Body of pancreas (tissue), 4 donors: ENCODE results near the gene ZNF536. TPM values are rescaled to one million over a fixed set of nuclear protein-coding genes. Genes with fewer than 3 reads are reported as not detected.

ENCODE experiments used
- ATAC-seq: fragments of 150-250 bp; one replicate; pipeline ENCODE4 v1.9.1; 2016
- DNase-seq, 4 donors: peaks; one replicate each; pipeline ENCODE4 v3.0.0-alpha.2; 2019
- H3K27ac ChIP-seq, 4 donors: fragments of 200-600 bp; sonication (generic); 1 replicate in 3 of 4; 2 replicates in 1 of 4; pipeline versions ENCODE4 v1.5.1 to v1.6.1; 2016 to 2019; ENCODE audit warnings: mild to moderate bottlenecking in 1 of 4, mixed read lengths in 1 of 4, moderate library complexity in 1 of 4
- H3K27me3 ChIP-seq, 2 donors: fragments of 200-600 bp; sonication (generic); one replicate each; pipeline ENCODE4 v1.6.0; 2016; ENCODE audit warnings: mild to moderate bottlenecking in 1 of 2
- H3K36me3 ChIP-seq, 2 donors: fragments of 200-600 bp; sonication (generic); replicated peaks in 1 of 2; 2 replicates each; pipeline ENCODE4 v1.5.1; 2016; ENCODE audit warnings: low read depth in 2 of 2; ENCODE audit not compliant: insufficient read depth in 1 of 2
- H3K4me1 ChIP-seq: fragments of 200-600 bp; sonication (generic); one replicate; pipeline ENCODE4 v1.6.0; 2016
- H3K4me3 ChIP-seq, 2 donors: fragments of 200-600 bp; sonication (generic); 1 replicate in 1 of 2; 2 replicates in 1 of 2; pipeline ENCODE4 v1.5.1; 2016 to 2019
- H3K9me3 ChIP-seq, 3 donors: fragments of 200-600 bp; sonication (generic); 1 replicate in 2 of 3; 2 replicates in 1 of 3; pipeline ENCODE4 v1.5.1; 2016
- POLR2A ChIP-seq, 3 donors: fragments of 450-650 bp; IDR thresholded peaks; one replicate each; pipeline ENCODE4 v1.6.1; 2016; ENCODE audit warnings: antibody characterized with exemption in 3 of 3, mild to moderate bottlenecking in 2 of 3
- WGBS, 2 donors: methylation state at CpG; one replicate each; pipeline ENCODE4 v1.1.5; 2017; 5-methylcytosine and 5-hydroxymethylcytosine counted together
- intact Hi-C: fragments of 100-400 bp; cut with DNase I; formaldehyde crosslinking; loops from one replicate; pipeline ENCODE4 v1.15.1; 2023
- total RNA-seq, 2 donors: library from RNA; depleted of rRNA; stranded (reverse); fragments of >200 nt; gene quantifications; one replicate each; pipeline ENCODE4 v1.1.0, GENCODE V29; 2016
- TF ChIP-seq, protein P1 (sequence below), 7 experiments: fragments of 450-650 bp in 4 of 7; fragments of 200-600 bp in 3 of 7; sonication (generic) in 3 of 7; IDR thresholded peaks; one replicate each; pipeline ENCODE4 v1.5.1; 2016 to 2019; ENCODE audit warnings: antibody characterized with exemption in 7 of 7

ZNF536 gene
- total RNA-seq, 2 donors from 2014 or later, result not detected

DNA sequence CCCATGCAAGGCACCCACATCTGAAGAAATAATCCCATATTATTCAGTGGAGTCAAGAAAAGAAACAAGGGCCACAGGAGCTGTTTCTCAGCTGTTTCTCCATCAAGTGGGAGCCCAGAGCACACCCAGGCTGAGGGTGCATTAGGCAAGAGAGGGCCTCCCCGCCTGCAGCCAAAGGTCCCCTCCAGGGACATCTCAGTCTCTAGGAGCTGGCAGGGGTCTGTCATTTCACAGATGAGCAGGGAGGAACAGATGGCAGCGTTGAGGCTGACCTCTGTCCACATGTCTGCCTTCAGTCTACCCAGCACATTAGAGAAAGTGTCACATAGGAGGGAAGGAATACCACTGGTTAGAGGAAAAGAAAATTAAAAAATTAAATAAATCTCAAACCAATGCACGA is 157.7 kb downstream of the ZNF536 start:
- 49 to 57% methylated on average over 3 of the region's 3 CpGs for WGBS, 2 donors
- Histone ChIP-seq H3K36me3 (no peaks in the 10 kb centered on the region), H3K4me1 (no peaks in the 10 kb centered on the region), H3K9me3 (no peaks in the 10 kb centered on the region), H3K27me3 (no peaks in the 10 kb centered on the region), H3K4me3 (no peak overlapping the region), H3K27ac (no peak overlapping the region)
- intact Hi-C loops, result no loop called here
- no peak for ATAC-seq
- TF ChIP-seq, protein P1, sequence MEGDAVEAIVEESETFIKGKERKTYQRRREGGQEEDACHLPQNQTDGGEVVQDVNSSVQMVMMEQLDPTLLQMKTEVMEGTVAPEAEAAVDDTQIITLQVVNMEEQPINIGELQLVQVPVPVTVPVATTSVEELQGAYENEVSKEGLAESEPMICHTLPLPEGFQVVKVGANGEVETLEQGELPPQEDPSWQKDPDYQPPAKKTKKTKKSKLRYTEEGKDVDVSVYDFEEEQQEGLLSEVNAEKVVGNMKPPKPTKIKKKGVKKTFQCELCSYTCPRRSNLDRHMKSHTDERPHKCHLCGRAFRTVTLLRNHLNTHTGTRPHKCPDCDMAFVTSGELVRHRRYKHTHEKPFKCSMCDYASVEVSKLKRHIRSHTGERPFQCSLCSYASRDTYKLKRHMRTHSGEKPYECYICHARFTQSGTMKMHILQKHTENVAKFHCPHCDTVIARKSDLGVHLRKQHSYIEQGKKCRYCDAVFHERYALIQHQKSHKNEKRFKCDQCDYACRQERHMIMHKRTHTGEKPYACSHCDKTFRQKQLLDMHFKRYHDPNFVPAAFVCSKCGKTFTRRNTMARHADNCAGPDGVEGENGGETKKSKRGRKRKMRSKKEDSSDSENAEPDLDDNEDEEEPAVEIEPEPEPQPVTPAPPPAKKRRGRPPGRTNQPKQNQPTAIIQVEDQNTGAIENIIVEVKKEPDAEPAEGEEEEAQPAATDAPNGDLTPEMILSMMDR (IDR thresholded peaks at IDR 0.05), result no peak
- DNase-seq, result no peak

DNA sequence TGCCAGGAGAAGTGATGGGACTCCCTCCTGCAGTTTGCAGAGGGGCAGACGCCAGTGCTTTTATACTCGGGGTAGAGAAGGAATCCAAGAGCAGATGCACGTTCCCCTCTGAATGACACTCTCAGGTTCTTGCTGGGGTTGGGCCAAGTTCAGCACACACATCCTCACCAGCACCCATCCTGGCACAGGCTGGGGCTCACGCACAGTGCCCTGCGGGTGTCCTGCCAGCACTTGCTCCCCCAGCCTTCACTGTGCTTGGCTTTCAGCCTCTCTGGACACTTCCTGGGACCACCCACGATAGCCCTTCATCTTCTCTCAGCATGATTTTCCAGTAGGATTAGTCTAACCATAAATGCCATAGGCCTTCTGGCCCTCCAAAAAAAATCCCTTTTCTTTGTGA is 158.6 kb downstream of the ZNF536 start:
- Histone ChIP-seq H3K9me3 (no peaks in the 10 kb centered on the region), H3K4me3 (no peak overlapping the region), H3K36me3 (no peaks in the 10 kb centered on the region), H3K27ac (no peak overlapping the region), H3K4me1 (no peaks in the 10 kb centered on the region), H3K27me3 (no peaks in the 10 kb centered on the region)
- 60 to 61% methylated on average over 3 to 6 of the region's 6 CpGs for WGBS, 2 donors
- ATAC-seq, result no peak
- TF ChIP-seq, protein P1 (IDR thresholded peaks at IDR 0.05), result no peak
- TF ChIP-seq POLR2A (IDR thresholded peaks at IDR 0.05), result no peak
- DNase-seq, result no peak
- intact Hi-C loops, result no loop called here

DNA sequence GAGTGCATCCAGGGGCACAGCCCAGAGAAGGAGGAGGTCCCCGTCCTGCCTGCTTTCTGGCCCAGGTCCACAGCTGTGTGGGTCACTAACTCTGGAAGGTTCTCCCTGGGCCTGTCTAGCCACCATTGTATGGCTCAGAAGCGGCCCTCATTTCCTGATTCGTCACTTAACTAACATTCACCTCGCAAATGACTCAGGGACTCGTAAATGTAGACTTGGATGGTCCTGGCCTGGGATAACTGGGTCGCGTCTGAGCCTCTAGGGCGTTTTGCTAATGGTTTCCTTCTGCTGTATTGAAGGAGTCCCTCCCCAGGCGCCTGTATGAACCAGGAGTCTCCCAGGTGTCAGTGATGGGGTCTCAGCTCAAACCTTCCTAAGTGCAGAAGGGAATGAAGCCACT is 162.8 kb downstream of the ZNF536 start:
- no peak for DNase-seq
- Histone ChIP-seq H3K36me3 (no peaks in the 10 kb centered on the region), H3K27me3 (no peaks in the 10 kb centered on the region), H3K4me3 (no peak overlapping the region), H3K27ac (no peak overlapping the region), H3K9me3 (no peaks in the 10 kb centered on the region), H3K4me1 (no peaks in the 10 kb centered on the region)
- ATAC-seq, result no peak
- TF ChIP-seq POLR2A (IDR thresholded peaks at IDR 0.05), result no peak
- TF ChIP-seq, protein P1 (IDR thresholded peaks at IDR 0.05), result no peak
- intact Hi-C loops, result no loop called here
- 54 to 63% methylated on average over 8 to 9 of the region's 9 CpGs for WGBS, 2 donors

DNA sequence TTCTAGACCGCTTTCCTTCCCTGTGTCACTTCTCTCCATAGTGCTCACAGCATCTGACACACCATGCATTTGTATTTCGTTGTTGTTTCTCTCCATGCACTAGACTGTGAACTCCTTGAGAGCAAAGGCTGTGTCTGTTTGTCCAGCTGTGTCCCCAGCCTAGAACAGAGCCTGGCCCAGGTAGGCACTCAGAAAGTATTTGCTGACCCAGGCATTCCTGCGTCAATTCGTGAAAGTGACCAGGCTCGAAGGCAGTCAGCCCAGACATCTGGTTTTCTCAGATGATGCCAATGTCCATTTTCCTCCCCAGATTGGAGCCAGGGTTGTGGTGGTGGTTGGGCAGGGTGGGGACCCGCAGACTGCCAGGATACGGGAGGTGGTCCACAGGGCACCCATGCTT is 164.8 kb downstream of the ZNF536 start:
- 62 to 73% methylated on average over 6 to 7 of the region's 7 CpGs for WGBS, 2 donors
- Histone ChIP-seq H3K9me3 (no peaks in the 10 kb centered on the region), H3K27me3 (no peaks in the 10 kb centered on the region), H3K36me3 (no peaks in the 10 kb centered on the region), H3K4me3 (no peak overlapping the region), H3K27ac (no peak overlapping the region), H3K4me1 (no peaks in the 10 kb centered on the region)
- intact Hi-C loops, result no loop called here
- DNase-seq, result no peak
- no peak for ATAC-seq
- no peak for TF ChIP-seq POLR2A (IDR thresholded peaks at IDR 0.05)
- TF ChIP-seq, protein P1 (IDR thresholded peaks at IDR 0.05), result no peak

DNA sequence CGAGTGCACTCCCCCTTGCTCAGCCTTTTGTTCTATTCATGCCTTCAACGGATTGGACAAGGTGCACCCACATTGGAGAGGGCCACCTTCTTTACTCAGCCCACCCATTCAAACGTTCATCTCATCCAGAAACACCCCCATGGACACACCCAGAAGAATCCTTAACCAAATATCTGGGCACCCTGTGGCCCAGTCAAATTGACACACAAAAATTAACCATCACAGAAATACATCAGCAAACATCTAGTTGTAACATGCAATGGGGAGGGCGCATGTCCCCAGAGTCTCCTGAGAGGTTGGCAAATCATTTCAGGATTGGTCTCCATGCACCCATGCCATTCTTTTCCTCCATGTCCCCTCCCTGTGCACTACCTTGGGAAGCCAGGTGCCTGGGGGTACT is 167.1 kb downstream of the ZNF536 start:
- WGBS, 2 donors, result 61 to 64% methylated on average over 4 of the region's 4 CpGs
- TF ChIP-seq, protein P1 (IDR thresholded peaks at IDR 0.05), result no peak
- no peak for TF ChIP-seq POLR2A (IDR thresholded peaks at IDR 0.05)
- DNase-seq, result no peak
- no peaks in the 10 kb centered on the region for H3K27me3 ChIP-seq
- H3K4me3 ChIP-seq, result no peak overlapping the region
- H3K36me3 ChIP-seq, result no peaks in the 10 kb centered on the region
- no peak for ATAC-seq
- H3K27ac ChIP-seq, result no peak overlapping the region
- H3K4me1 ChIP-seq, result no peaks in the 10 kb centered on the region
- H3K9me3 ChIP-seq, result no peaks in the 10 kb centered on the region
- intact Hi-C loops, result no loop called here
